HL-60 (cell line): ENCODE data around the gene GMDS.

Source experiments
- CTCF ChIP-seq: IDR thresholded peaks from one replicate; pipeline ENCODE4 v1.5.1; 2011; ENCODE audit warnings: low read length, control low read depth, inconsistent platforms; ENCODE audit not compliant: insufficient read depth
- POLR2AphosphoS5 ChIP-seq: IDR thresholded peaks from 2 replicates; pipeline ENCODE4 v1.6.1; 2012; ENCODE audit warnings: low read depth
- REST ChIP-seq: IDR thresholded peaks from 2 replicates; pipeline ENCODE4 v1.6.1; 2012; ENCODE audit warnings: low read depth; ENCODE audit not compliant: insufficient replicate concordance

- TF ChIP-seq CTCF (no peak), REST (no peak), POLR2AphosphoS5 (no peak)
Measured at GRCh38 chr6:1825277-1825676, 420.1 kb downstream of the GMDS start.
